ENCODE data around the gene CCNG1. TPM values are rescaled to one million over a fixed set of nuclear protein-coding genes. Genes with fewer than 3 reads are reported as not detected.
A peak's percentile ranks its signal among the peaks of the same experiment; 100 is the strongest.

CCNG1 gene
- total RNA-seq, 6 donors from 2014 or later = 52.5 to 118 (median 73.8) TPM

- Histone ChIP-seq H3K4me3 (no peak overlapping the region), H3K27ac (no peak overlapping the region), H3K36me3 (no peaks in the 10 kb centered on the region), H3K4me1 (peaks cover 0 to 5% (median 0%) of the 10 kb centered on the region in 4 donors), H3K9me3 (no peaks in the 10 kb centered on the region), H3K27me3 (no peaks in the 10 kb centered on the region)
- WGBS, 2 donors = 82 to 95% methylated on average over 1 of the region's 1 CpG
- ATAC-seq (ENCODE audit: low FRiP score in 2 of 2) = no peak
- DNase-seq = no peak
- TF ChIP-seq POLR2A (IDR thresholded peaks at IDR 0.05) (no peak), CTCF (IDR thresholded peaks at IDR 0.05) (no peak), POLR2AphosphoS5 (IDR thresholded peaks at IDR 0.05) (no peak), EP300 (IDR thresholded peaks at IDR 0.05) (no peak)
Observed at GRCh38 chr5:163432544-163432943, 4.9 kb upstream of the CCNG1 start.

- Histone ChIP-seq H3K27me3 (no peaks in the 10 kb centered on the region), H3K4me3 (no peak overlapping the region), H3K27ac (no peak overlapping the region), H3K9me3 (no peaks in the 10 kb centered on the region), H3K36me3 (no peaks in the 10 kb centered on the region), H3K4me1 (peaks cover under 1 to 8% (median 3%) of the 10 kb centered on the region in 4 donors)
- DNase-seq (no peak), ATAC-seq (ENCODE audit: low FRiP score in 2 of 2) (no peak)
- 43 to 57% methylated on average over 5 of the region's 5 CpGs for WGBS, 2 donors
- TF ChIP-seq POLR2AphosphoS5 (IDR thresholded peaks at IDR 0.05) (no peak), POLR2A (IDR thresholded peaks at IDR 0.05) (no peak), CTCF (IDR thresholded peaks at IDR 0.05) (no peak), EP300 (IDR thresholded peaks at IDR 0.05) (no peak)
Observed at GRCh38 chr5:163433271-163433670, 4.1 kb upstream of the CCNG1 start.

DNA sequence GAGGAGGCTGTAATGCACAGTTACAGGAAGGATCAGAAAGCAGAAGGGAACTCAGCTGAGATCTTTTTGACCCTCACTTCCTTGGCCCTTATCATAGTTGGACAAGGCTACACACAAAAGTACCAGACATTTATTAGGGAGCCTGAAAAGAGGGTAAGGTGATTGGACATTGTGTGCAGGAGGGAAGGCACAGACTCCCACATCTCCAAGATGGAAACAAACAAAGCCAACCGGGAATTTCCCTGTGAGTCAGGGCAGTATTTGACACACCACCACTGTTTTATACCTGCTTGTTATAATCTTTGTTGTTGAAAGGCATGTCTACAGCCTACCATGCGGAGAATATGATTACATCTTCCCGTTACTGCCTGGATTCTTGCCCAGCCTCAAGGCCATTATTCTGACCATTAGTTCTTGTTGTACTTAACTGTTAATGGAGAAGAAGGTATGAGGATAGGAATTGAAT is 3.0 kb upstream of the CCNG1 start:
- Histone ChIP-seq H3K36me3 (no peaks in the 10 kb centered on the region), H3K27me3 (no peaks in the 10 kb centered on the region), H3K9me3 (no peaks in the 10 kb centered on the region), H3K27ac (no peak overlapping the region), H3K4me1 (peaks cover 13 to 20% (median 14%) of the 10 kb centered on the region in 4 donors), H3K4me3 (no peak overlapping the region)
- TF ChIP-seq POLR2A (IDR thresholded peaks at IDR 0.05) (no peak), POLR2AphosphoS5 (IDR thresholded peaks at IDR 0.05) (no peak), EP300 (IDR thresholded peaks at IDR 0.05) (no peak), CTCF (IDR thresholded peaks at IDR 0.05) (no peak)
- 30 to 61% methylated on average over 3 of the region's 3 CpGs for WGBS, 2 donors
- ATAC-seq (ENCODE audit: low FRiP score in 2 of 2) = no peak
- DNase-seq = no peak

GRCh38 chr5:163436515-163436914 is 880 bp upstream of the CCNG1 start:
- ATAC-seq (ENCODE audit: low FRiP score in 2 of 2) (no peak), DNase-seq (no peak)
- peak overlapping the region in 1 of 4 donors; percentile 95 for H3K4me3 ChIP-seq
- 86 to 88% methylated on average over 4 of the region's 4 CpGs for WGBS, 2 donors
- H3K9me3 ChIP-seq = no peaks in the 10 kb centered on the region
- peak overlapping the region in 3 of 4 donors; percentile 88 to 93 (median 92) for H3K27ac ChIP-seq
- no peak for TF ChIP-seq POLR2AphosphoS5 (IDR thresholded peaks at IDR 0.05)
- no peak for TF ChIP-seq CTCF (IDR thresholded peaks at IDR 0.05)
- TF ChIP-seq POLR2A (IDR thresholded peaks at IDR 0.05) = no peak
- TF ChIP-seq EP300 (IDR thresholded peaks at IDR 0.05) = no peak
- peaks cover 0 to 6% (median 4%) of the 10 kb centered on the region in 4 donors for H3K36me3 ChIP-seq
- H3K27me3 ChIP-seq = no peaks in the 10 kb centered on the region
- peaks cover 20 to 27% (median 24%) of the 10 kb centered on the region in 4 donors for H3K4me1 ChIP-seq

DNA sequence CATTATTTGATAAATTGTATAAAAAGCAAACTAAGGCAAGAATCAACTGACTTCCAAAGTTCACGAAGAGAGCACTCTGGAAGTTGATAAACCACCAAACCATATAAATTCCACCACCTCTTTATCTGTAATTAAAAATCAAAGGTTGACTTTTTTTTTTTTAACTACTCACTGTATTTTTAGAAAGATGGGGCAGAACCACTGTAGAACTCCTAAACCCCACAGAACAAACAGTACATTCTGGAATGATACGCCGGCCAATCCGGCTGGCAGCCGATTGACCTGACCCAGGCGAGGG is 435 bp upstream of the CCNG1 start:
- 4 to 5% methylated on average over 6 of the region's 6 CpGs for WGBS, 2 donors
- no peaks in the 10 kb centered on the region for H3K9me3 ChIP-seq
- peaks cover 20 to 27% (median 24%) of the 10 kb centered on the region in 4 donors for H3K4me1 ChIP-seq
- ATAC-seq (ENCODE audit: low FRiP score in 2 of 2) = no peak
- peaks cover 4 to 10% (median 6%) of the 10 kb centered on the region in 4 donors for H3K36me3 ChIP-seq
- peak overlapping the region; percentile 88 to 94 (median 92) for H3K27ac ChIP-seq
- no peak for DNase-seq
- peak overlapping the region in 3 of 4 donors; percentile 73 to 95 (median 91) for H3K4me3 ChIP-seq
- no peaks in the 10 kb centered on the region for H3K27me3 ChIP-seq
- TF ChIP-seq POLR2A (IDR thresholded peaks at IDR 0.05) = no peak
- no peak for TF ChIP-seq CTCF (IDR thresholded peaks at IDR 0.05)
- no peak for TF ChIP-seq POLR2AphosphoS5 (IDR thresholded peaks at IDR 0.05)
- TF ChIP-seq EP300 (IDR thresholded peaks at IDR 0.05) = no peak

All from upper lobe of left lung (tissue), 6 donors.